Kidney (tissue), 14 donors: ENCODE results near the gene KANSL2. TPM values are rescaled to one million over a fixed set of nuclear protein-coding genes. Genes with fewer than 3 reads are reported as not detected.
"Not testable (repeated sequence)": the region's sequence is repeated elsewhere in the genome, so short reads cannot be mapped to it uniquely, and the experiment has no call there.

ENCODE experiments used
- DNase-seq, 5 donors: peaks; one replicate each; pipeline ENCODE4 v3.0.0-alpha.2; 2013 to 2020
- FAIRE-seq: peaks from 2 replicates; lab custom pipeline; 2012; peaks lifted over from hg19 to GRCh38; lab: Jason Lieb, UNC
- H3K27ac ChIP-seq, 2 donors: one replicate each; pipeline ENCODE4 v1.7.0; 2013; ENCODE audit warnings: low read depth in 2 of 2, low read length in 2 of 2, inconsistent platforms in 1 of 2
- H3K27me3 ChIP-seq: one replicate; pipeline ENCODE4 v1.7.1; 2013; ENCODE audit warnings: low read length, inconsistent platforms; ENCODE audit not compliant: control insufficient read depth, insufficient read depth
- H3K36me3 ChIP-seq, 3 donors: one replicate each; pipeline versions ENCODE4 v1.7.0 to v1.7.1; 2013; ENCODE audit warnings: low read length in 3 of 3, control low read depth in 1 of 3, inconsistent platforms in 1 of 3; ENCODE audit not compliant: insufficient read depth in 3 of 3, control insufficient read depth in 2 of 3
- H3K4me1 ChIP-seq, 3 donors: one replicate each; pipeline versions ENCODE4 v1.7.0 to v1.7.1; 2013; ENCODE audit warnings: low read length in 3 of 3, inconsistent platforms in 1 of 3, low read depth in 1 of 3; ENCODE audit not compliant: control insufficient read depth in 2 of 3, insufficient read depth in 2 of 3
- H3K4me3 ChIP-seq, 3 donors: one replicate each; pipeline versions ENCODE4 v1.7.0 to v1.8.1; 2013; ENCODE audit warnings: low read length in 3 of 3, control low read depth in 1 of 3, inconsistent platforms in 1 of 3
- H3K9ac ChIP-seq, 3 donors: one replicate each; pipeline versions ENCODE4 v1.7.0 to v1.7.1; 2013; ENCODE audit warnings: low read length in 3 of 3, control low read depth in 1 of 3, inconsistent platforms in 1 of 3
- H3K9me3 ChIP-seq, 3 donors: one replicate each; pipeline versions ENCODE4 v1.7.0 to v1.7.1; 2013; ENCODE audit warnings: low read length in 3 of 3, control low read depth in 1 of 3, inconsistent platforms in 1 of 3; ENCODE audit not compliant: control insufficient read depth in 2 of 3, insufficient read depth in 1 of 3
- CTCF ChIP-seq: IDR thresholded peaks from 3 replicates; pipeline ENCODE4 v1.5.1; 2012; ENCODE audit warnings: mild to moderate bottlenecking, moderate library complexity, borderline replicate concordance; ENCODE audit not compliant: insufficient read depth; ENCODE audit errors: extremely low read depth
- intact Hi-C: fragments of 100-400 bp; cut with DNase I; formaldehyde crosslinking; loops from one replicate; pipeline ENCODE4 v1.11.1; 2022
- polyA plus RNA-seq: library from polyadenylated mRNA; stranded (reverse); fragments of 350-450 nt; fragmentation: Illumina TruSeq; extraction: RNeasy Lipid Tissue Mini Kit (QIAGEN cat#74804); gene quantifications from one replicate; pipeline ENCODE4 v1.2.3, GENCODE V29; 2014; ENCODE audit warnings: low read depth, low replicate concordance; ENCODE audit not compliant: insufficient read depth
- total RNA-seq: library from RNA; stranded (reverse); fragmentation: NEBNext Ultra II Directional; extraction: Animal tissue kit (Norgen Biotek cat#: 25700); gene quantifications from one replicate; pipeline ENCODE4 v1.2.1, GENCODE V29; 2021
- donor health status: control.
- donor health status: control.
- donor health status: control.
- donor health status: control.
- donor health status: control.
- donor health status: DM: yes; HTN: yes; CAD: no.
- donor health status: Normal renal cell carcinoma (clear cell type).

KANSL2 gene
- total and polyA plus RNA-seq, 2 donors from 2014 or later, result 24.6 to 32.2 TPM

GRCh38 chr12:48712209-48712608, 30.2 kb upstream of the KANSL2 start:
- no peak for DNase-seq
- H3K4me3 ChIP-seq, result no peak overlapping the region
- H3K36me3 ChIP-seq, result peaks cover 2 to 9% (median 3%) of the 10 kb centered on the region in 3 donors
- no peaks in the 10 kb centered on the region for H3K9me3 ChIP-seq
- H3K27me3 ChIP-seq, result no peaks in the 10 kb centered on the region
- H3K4me1 ChIP-seq, result peaks cover 5 to 8% (median 5%) of the 10 kb centered on the region in 3 donors
- FAIRE-seq, result no peak
- no peak overlapping the region for H3K27ac ChIP-seq
- intact Hi-C loops, result no loop called here
- no peak overlapping the region for H3K9ac ChIP-seq
- no peak for TF ChIP-seq CTCF

GRCh38 chr12:48698822-48699221, 16.8 kb upstream of the KANSL2 start:
- H3K4me1 ChIP-seq, H3K27ac ChIP-seq, H3K4me3 ChIP-seq, intact Hi-C loops, H3K9ac ChIP-seq, H3K27me3 ChIP-seq, DNase-seq, H3K9me3 ChIP-seq, FAIRE-seq: not testable (repeated sequence)
- peaks cover 7 to 21% (median 18%) of the 10 kb centered on the region in 3 donors for H3K36me3 ChIP-seq

GRCh38 chr12:48696626-48697025, 14.6 kb upstream of the KANSL2 start:
- Histone ChIP-seq H3K4me1 (peaks cover 0 to 6% (median 3%) of the 10 kb centered on the region in 3 donors), H3K27me3 (no peaks in the 10 kb centered on the region), H3K36me3 (peaks cover 7 to 34% (median 23%) of the 10 kb centered on the region in 3 donors), H3K27ac (no peak overlapping the region), H3K4me3 (no peak overlapping the region), H3K9ac (no peak overlapping the region), H3K9me3 (no peaks in the 10 kb centered on the region)
- TF ChIP-seq CTCF, result no peak
- no peak for DNase-seq
- no peak for FAIRE-seq
- intact Hi-C loops, result no loop called here

GRCh38 chr12:48695859-48696258, 13.8 kb upstream of the KANSL2 start:
- Histone ChIP-seq H3K4me3 (no peak overlapping the region), H3K9ac (no peak overlapping the region), H3K27me3 (no peaks in the 10 kb centered on the region), H3K36me3 (peaks cover 7 to 34% (median 23%) of the 10 kb centered on the region in 3 donors), H3K27ac (no peak overlapping the region), H3K9me3 (no peaks in the 10 kb centered on the region), H3K4me1 (peaks cover 0 to 13% (median 6%) of the 10 kb centered on the region in 3 donors)
- TF ChIP-seq CTCF, result no peak
- no peak for FAIRE-seq
- no peak for DNase-seq
- intact Hi-C loops, result no loop called here
